Thoracic aorta (tissue), 2 donors: ENCODE measurements around the gene LGALS12. TPM values are rescaled to one million over a fixed set of nuclear protein-coding genes. Genes with fewer than 3 reads are reported as not detected.

ENCODE experiments used
- ATAC-seq: fragments of 150-250 bp; one replicate; pipeline ENCODE4 v1.8.0; 2017; ENCODE audit warnings: low read depth; ENCODE audit not compliant: insufficient number of reproducible peaks, low FRiP score
- DNase-seq: peaks from one replicate; pipeline ENCODE4 v3.0.0-alpha.2; 2020; ENCODE audit warnings: low spot score
- H3K27ac ChIP-seq, 2 donors: fragments of 200-600 bp; sonication (generic); 1 replicate in 1 of 2; 2 replicates in 1 of 2; pipeline ENCODE4 v1.5.1; 2016; ENCODE audit warnings: mild to moderate bottlenecking in 2 of 2, moderate library complexity in 2 of 2
- H3K27me3 ChIP-seq: fragments of 200-600 bp; sonication (generic); replicated peaks from 2 replicates; pipeline ENCODE4 v1.6.0; 2016; ENCODE audit warnings: mild to moderate bottlenecking; ENCODE audit not compliant: insufficient read depth
- H3K36me3 ChIP-seq: fragments of 200-600 bp; sonication (generic); one replicate; pipeline ENCODE4 v1.5.1; 2016
- H3K4me1 ChIP-seq, 2 donors: fragments of 200-600 bp; sonication (generic); 1 replicate in 1 of 2; 2 replicates in 1 of 2; pipeline versions ENCODE4 v1.5.1 to v1.6.0; 2016; ENCODE audit warnings: low read depth in 2 of 2, mild to moderate bottlenecking in 1 of 2; ENCODE audit not compliant: control insufficient read depth in 1 of 2
- H3K4me3 ChIP-seq: fragments of 200-600 bp; sonication (generic); 2 replicates; pipeline ENCODE4 v1.5.1; 2016; ENCODE audit warnings: mild to moderate bottlenecking
- H3K9me3 ChIP-seq: fragments of 200-600 bp; sonication (generic); 2 replicates; pipeline ENCODE4 v1.5.1; 2016
- CTCF ChIP-seq: fragments of 200-600 bp; sonication (generic); IDR thresholded peaks from one replicate; pipeline ENCODE4 v1.5.1; 2019; ENCODE audit warnings: antibody characterized with exemption
- total RNA-seq, 2 donors: library from RNA; depleted of rRNA; stranded (reverse); fragments of >200 nt; gene quantifications; one replicate each; pipeline versions ENCODE4 v1.1.0 to v1.2.3, GENCODE V29; 2016

LGALS12 gene
- total RNA-seq, 2 donors from 2014 or later, result 0.54 TPM; not detected in 1

- Histone ChIP-seq H3K27ac (no peak overlapping the region), H3K9me3 (peaks cover 13% of the 10 kb centered on the region), H3K4me1 (peaks cover 0 to 5% of the 10 kb centered on the region in 2 donors), H3K27me3 (no peaks in the 10 kb centered on the region), H3K36me3 (no peaks in the 10 kb centered on the region), H3K4me3 (no peak overlapping the region)
- DNase-seq (no peak), ATAC-seq (no peak)
- TF ChIP-seq CTCF, result no peak
Observed at GRCh38 chr11:63476618-63477017, 29.3 kb upstream of the LGALS12 start.

- Histone ChIP-seq H3K27me3 (no peaks in the 10 kb centered on the region), H3K4me1 (peaks cover 0 to 5% of the 10 kb centered on the region in 2 donors), H3K4me3 (peak overlapping the region; percentile 18), H3K36me3 (no peaks in the 10 kb centered on the region), H3K9me3 (peaks cover 13% of the 10 kb centered on the region), H3K27ac (no peak overlapping the region)
- no peak for DNase-seq
- peak; percentile 28 for ATAC-seq
- TF ChIP-seq CTCF, result peak; percentile 91
Observed at GRCh38 chr11:63478896-63479295, 27.0 kb upstream of the LGALS12 start.

- Histone ChIP-seq H3K4me3 (no peak overlapping the region), H3K27ac (no peak overlapping the region), H3K9me3 (peaks cover 13% of the 10 kb centered on the region), H3K27me3 (no peaks in the 10 kb centered on the region), H3K36me3 (no peaks in the 10 kb centered on the region), H3K4me1 (peaks cover 0 to 5% of the 10 kb centered on the region in 2 donors)
- DNase-seq (no peak), ATAC-seq (no peak)
- TF ChIP-seq CTCF, result no peak
Observed at GRCh38 chr11:63480039-63480438, 25.8 kb upstream of the LGALS12 start.

- H3K27me3 ChIP-seq, result no peaks in the 10 kb centered on the region
- DNase-seq (no peak), ATAC-seq (no peak)
- H3K27ac ChIP-seq, result no peak overlapping the region
- peaks cover 0 to 5% of the 10 kb centered on the region in 2 donors for H3K4me1 ChIP-seq
- peaks cover 9% of the 10 kb centered on the region for H3K9me3 ChIP-seq
- H3K36me3 ChIP-seq, result no peaks in the 10 kb centered on the region
- H3K4me3 ChIP-seq, result no peak overlapping the region
- TF ChIP-seq CTCF, result no peak
Observed at GRCh38 chr11:63485777-63486176, 20.1 kb upstream of the LGALS12 start.

GRCh38 chr11:63488789-63489188 lies 17.1 kb upstream of the LGALS12 start:
- Histone ChIP-seq H3K4me3 (no peak overlapping the region), H3K4me1 (peaks cover 6 to 13% of the 10 kb centered on the region in 2 donors), H3K36me3 (no peaks in the 10 kb centered on the region), H3K27ac (no peak overlapping the region), H3K9me3 (peaks cover 9% of the 10 kb centered on the region), H3K27me3 (no peaks in the 10 kb centered on the region)
- no peak for DNase-seq
- no peak for TF ChIP-seq CTCF
- no peak for ATAC-seq
